GM10248 (cell line): ENCODE data around the gene ACTR8.

Source experiments
- CTCF ChIA-PET: fragments of 300-600 bp; sonication (Branson Sonifier 250); formaldehyde crosslinking; extraction: SDS; loops from one replicate; lab custom pipeline; 2021; ENCODE audit warnings: antibody characterized with exemption; lab: Yijun Ruan, JAX
- POLR2A ChIA-PET: fragments of 350-650 bp; sonication (Branson Sonifier 250); formaldehyde crosslinking; extraction: SDS; loops from one replicate; lab custom pipeline; 2020; ENCODE audit warnings: antibody characterized with exemption; lab: Yijun Ruan, JAX
- DNase-seq: peaks from one replicate; pipeline ENCODE4 v3.0.0; 2012; ENCODE audit errors: extremely low spot score
- CTCF ChIP-seq: IDR thresholded peaks from 2 replicates; pipeline ENCODE4 v1.5.1; 2012; ENCODE audit warnings: mild to moderate bottlenecking, low read depth; ENCODE audit errors: extremely low read depth, missing control alignments, control extremely low read depth

ACTR8 gene

GRCh38 chr3:53902067-53902466 is 20.1 kb upstream of the ACTR8 start:
- no peak for TF ChIP-seq CTCF
- no peak for DNase-seq
- ChIA-PET CTCF (no interaction called here), POLR2A (no interaction called here)

- POLR2A ChIA-PET: no interaction called here
- TF ChIP-seq CTCF: no peak
- DNase-seq: no peak
- CTCF ChIA-PET: interaction anchor here (1.2 kb wide), 2 partner anchors 13 to 37 kb away, joined by 3 read pairs; no protein-coding TSS in a partner anchor
These were observed 18.8 kb upstream of the ACTR8 start for GRCh38 chr3:53900666-53901331.

- ChIA-PET POLR2A (no interaction called here), CTCF (interaction anchor here (1.1 to 1.2 kb wide), 3 partner anchors 12 to 38 kb away, joined by 3 read pairs; no protein-coding TSS in a partner anchor)
- TF ChIP-seq CTCF: no peak
- no peak for DNase-seq
These were observed 17.8 kb upstream of the ACTR8 start for GRCh38 chr3:53899750-53900149.

- ChIA-PET POLR2A (interaction anchor here (0.6 kb wide), 1 partner anchor 11 kb away, joined by 4 read pairs; no protein-coding TSS in a partner anchor), CTCF (interaction anchor here (1.5 kb wide), 1 partner anchor 46 kb away, joined by 3 read pairs; no protein-coding TSS in a partner anchor)
- no peak for DNase-seq
- no peak for TF ChIP-seq CTCF
These were observed 10.3 kb upstream of the ACTR8 start for GRCh38 chr3:53892286-53892637.

- DNase-seq: peak; percentile 93
- no peak for TF ChIP-seq CTCF
- POLR2A ChIA-PET: interaction anchor here (0.6 kb wide), 1 partner anchor 11 kb away, joined by 4 read pairs; no protein-coding TSS in a partner anchor
- CTCF ChIA-PET: interaction anchor here (1.5 kb wide), 1 partner anchor 46 kb away, joined by 3 read pairs; no protein-coding TSS in a partner anchor
These were observed 9.7 kb upstream of the ACTR8 start, which contains the start of gene SELENOK for GRCh38 chr3:53891497-53892285. TSS of gene SELENOK (minus strand) at chr3:53891859.

GRCh38 chr3:53890726-53891475 is 8.9 kb upstream of the ACTR8 start:
- ChIA-PET POLR2A (no interaction called here), CTCF (no interaction called here)
- peak; percentile 19 for DNase-seq
- TF ChIP-seq CTCF: no peak
